Dedifferentiated amniotic fluid mesenchymal stem cell (primary cell): Measurements from ENCODE around the gene SEC63.

Experiments
- DNase-seq: peaks from one replicate; pipeline ENCODE4 v3.0.0-alpha.2; 2016; ENCODE audit errors: extremely low spot score

The SEC63 gene

GRCh38 chr6:107819964-107820337 lies 138.1 kb downstream of the SEC63 start:
- no peak for DNase-seq

- DNase-seq: no peak
Observed at GRCh38 chr6:107819217-107819616, 138.8 kb downstream of the SEC63 start.

- DNase-seq: no peak
Observed at GRCh38 chr6:107818272-107818671, 139.7 kb downstream of the SEC63 start.

GRCh38 chr6:107817784-107818183 lies 140.2 kb downstream of the SEC63 start:
- no peak for DNase-seq
